ENCODE data around the gene CAMK2D. TPM values are rescaled to one million over a fixed set of nuclear protein-coding genes. Genes with fewer than 3 reads are reported as not detected.

CAMK2D gene
- total RNA-seq, 2 experiments from 2014 or later: 42.8 to 46.7 TPM

DNA sequence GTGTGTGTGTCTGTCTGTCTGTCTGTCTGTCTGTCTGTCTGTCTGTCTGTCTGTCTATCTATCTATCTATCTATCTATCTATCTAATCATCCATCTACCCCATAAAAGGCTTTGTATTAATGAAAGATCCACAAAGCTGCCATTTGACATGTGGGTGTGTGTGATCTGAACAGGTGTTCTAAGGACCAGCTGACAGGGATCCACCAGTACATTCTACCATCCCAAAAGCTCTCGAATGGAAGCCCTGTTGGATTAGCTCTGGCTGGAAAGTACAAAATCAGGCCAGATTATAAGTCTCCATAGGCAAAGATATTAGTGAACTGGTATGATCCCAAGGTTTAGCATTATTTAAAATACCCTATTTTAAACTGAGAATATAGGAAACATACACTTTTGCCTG is 299.3 kb downstream of the CAMK2D start:
- H3K36me3 Mint-ChIP-seq: peaks cover 26% of the 10 kb centered on the region
- peaks cover 6% of the 10 kb centered on the region for H3K4me1 Mint-ChIP-seq
- H3K4me3 Mint-ChIP-seq: no peak overlapping the region

GRCh38 chr4:113461281-113461680 is 300.3 kb downstream of the CAMK2D start:
- Mint-ChIP-seq H3K4me3 (no peak overlapping the region), H3K27me3 (no peaks in the 10 kb centered on the region), H3K36me3 (peaks cover 29% of the 10 kb centered on the region), H3K4me1 (peaks cover 6% of the 10 kb centered on the region), H3K9me3 (no peaks in the 10 kb centered on the region), H3K27ac (no peak overlapping the region)
- DNase-seq: no peak

More for the DNA sequence above, 299.3 kb downstream of the CAMK2D start:
- Mint-ChIP-seq H3K27me3 (no peaks in the 10 kb centered on the region), H3K27ac (no peak overlapping the region), H3K9me3 (no peaks in the 10 kb centered on the region)
- DNase-seq: no peak

- no peaks in the 10 kb centered on the region for H3K9me3 Mint-ChIP-seq
- DNase-seq: no peak
- no peak overlapping the region for H3K4me3 Mint-ChIP-seq
- peaks cover 15% of the 10 kb centered on the region for H3K4me1 Mint-ChIP-seq
- H3K27ac Mint-ChIP-seq: no peak overlapping the region
- H3K36me3 Mint-ChIP-seq: peaks cover 32% of the 10 kb centered on the region
- no peaks in the 10 kb centered on the region for H3K27me3 Mint-ChIP-seq
Measured at GRCh38 chr4:113457886-113458285, 303.7 kb downstream of the CAMK2D start.

- H3K9me3 Mint-ChIP-seq: no peaks in the 10 kb centered on the region
- no peaks in the 10 kb centered on the region for H3K27me3 Mint-ChIP-seq
- H3K4me1 Mint-ChIP-seq: peaks cover 17% of the 10 kb centered on the region
- H3K36me3 Mint-ChIP-seq: peaks cover 29% of the 10 kb centered on the region
- no peak overlapping the region for H3K4me3 Mint-ChIP-seq
- H3K27ac Mint-ChIP-seq: no peak overlapping the region
- DNase-seq: no peak
Measured at GRCh38 chr4:113457121-113457520, 304.4 kb downstream of the CAMK2D start.

- no peak for DNase-seq
- no peaks in the 10 kb centered on the region for H3K27me3 Mint-ChIP-seq
- peaks cover 11% of the 10 kb centered on the region for H3K4me1 Mint-ChIP-seq
- H3K4me3 Mint-ChIP-seq: no peak overlapping the region
- H3K27ac Mint-ChIP-seq: no peak overlapping the region
- no peaks in the 10 kb centered on the region for H3K9me3 Mint-ChIP-seq
- H3K36me3 Mint-ChIP-seq: peaks cover 26% of the 10 kb centered on the region
Measured at GRCh38 chr4:113455061-113455460, 306.5 kb downstream of the CAMK2D start.

- H3K4me3 Mint-ChIP-seq: no peak overlapping the region
- no peaks in the 10 kb centered on the region for H3K27me3 Mint-ChIP-seq
- H3K4me1 Mint-ChIP-seq: peaks cover 11% of the 10 kb centered on the region
- H3K27ac Mint-ChIP-seq: peak overlapping the region; percentile 59
- H3K9me3 Mint-ChIP-seq: no peaks in the 10 kb centered on the region
- DNase-seq: no peak
- peaks cover 20% of the 10 kb centered on the region for H3K36me3 Mint-ChIP-seq
Measured at GRCh38 chr4:113452868-113453620, 308.5 kb downstream of the CAMK2D start.

DNA sequence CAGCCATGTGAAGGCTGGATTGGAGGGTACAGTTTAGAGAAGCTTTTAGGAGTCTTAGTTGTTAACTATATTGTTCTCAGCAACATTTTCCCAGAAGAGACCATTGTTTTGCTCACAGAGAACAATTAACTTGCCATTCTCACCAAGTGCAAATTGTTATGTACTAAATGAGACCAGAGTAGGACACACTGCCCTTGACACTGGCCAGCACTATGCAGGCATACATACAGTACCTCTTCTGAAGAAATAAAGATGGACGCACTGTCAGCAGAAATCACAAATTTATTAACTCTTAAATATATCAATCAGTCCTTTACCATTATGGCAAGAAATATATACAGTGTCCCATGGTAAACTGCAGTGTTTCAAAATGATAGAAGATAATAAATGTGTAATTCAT is 309.4 kb downstream of the CAMK2D start:
- Mint-ChIP-seq H3K4me1 (peaks cover 11% of the 10 kb centered on the region), H3K27me3 (no peaks in the 10 kb centered on the region), H3K27ac (no peak overlapping the region), H3K4me3 (no peak overlapping the region), H3K9me3 (no peaks in the 10 kb centered on the region), H3K36me3 (peaks cover 22% of the 10 kb centered on the region)
- DNase-seq: no peak

GRCh38 chr4:113450295-113451080 is 311.1 kb downstream of the CAMK2D start:
- Mint-ChIP-seq H3K9me3 (peaks cover 4% of the 10 kb centered on the region), H3K27ac (no peak overlapping the region), H3K27me3 (no peaks in the 10 kb centered on the region), H3K36me3 (peaks cover 23% of the 10 kb centered on the region), H3K4me3 (no peak overlapping the region), H3K4me1 (peaks cover 20% of the 10 kb centered on the region)
- DNase-seq: no peak

DNA sequence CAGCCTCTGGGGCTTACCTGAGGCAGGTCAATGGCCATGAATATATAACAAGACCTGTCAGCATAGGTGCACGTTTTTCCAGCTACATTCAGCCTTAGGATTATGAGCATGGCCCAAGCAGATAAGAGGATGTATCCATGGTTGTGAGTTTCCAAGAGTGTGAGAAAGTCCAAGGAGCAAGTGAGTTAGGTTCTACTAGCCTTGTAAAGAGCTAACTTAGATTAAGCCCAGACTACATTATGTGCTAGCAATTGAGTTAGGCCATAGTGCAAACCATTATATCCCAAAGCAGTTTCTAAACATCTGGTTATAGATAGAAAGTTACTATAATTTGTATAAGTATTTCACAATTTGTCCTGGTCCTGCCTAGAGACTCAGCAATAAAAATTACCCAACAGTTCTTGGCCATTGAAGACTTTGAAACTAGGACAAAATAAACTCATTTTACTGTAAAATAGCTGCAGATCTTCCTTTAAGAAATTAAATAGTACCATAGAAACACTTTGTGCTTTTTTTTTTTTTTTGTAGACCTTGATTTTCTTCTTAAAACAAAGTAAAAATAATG is 312.0 kb downstream of the CAMK2D start:
- no peak for DNase-seq
- no peaks in the 10 kb centered on the region for H3K27me3 Mint-ChIP-seq
- peaks cover 6% of the 10 kb centered on the region for H3K9me3 Mint-ChIP-seq
- peaks cover 24% of the 10 kb centered on the region for H3K4me1 Mint-ChIP-seq
- no peak overlapping the region for H3K4me3 Mint-ChIP-seq
- H3K36me3 Mint-ChIP-seq: peaks cover 23% of the 10 kb centered on the region
- no peak overlapping the region for H3K27ac Mint-ChIP-seq

- DNase-seq: no peak
- Mint-ChIP-seq H3K4me3 (no peak overlapping the region), H3K27ac (no peak overlapping the region), H3K9me3 (peaks cover 6% of the 10 kb centered on the region), H3K4me1 (peaks cover 18% of the 10 kb centered on the region), H3K36me3 (peaks cover 14% of the 10 kb centered on the region), H3K27me3 (no peaks in the 10 kb centered on the region)
Measured at GRCh38 chr4:113447769-113448168, 313.8 kb downstream of the CAMK2D start.

DNA sequence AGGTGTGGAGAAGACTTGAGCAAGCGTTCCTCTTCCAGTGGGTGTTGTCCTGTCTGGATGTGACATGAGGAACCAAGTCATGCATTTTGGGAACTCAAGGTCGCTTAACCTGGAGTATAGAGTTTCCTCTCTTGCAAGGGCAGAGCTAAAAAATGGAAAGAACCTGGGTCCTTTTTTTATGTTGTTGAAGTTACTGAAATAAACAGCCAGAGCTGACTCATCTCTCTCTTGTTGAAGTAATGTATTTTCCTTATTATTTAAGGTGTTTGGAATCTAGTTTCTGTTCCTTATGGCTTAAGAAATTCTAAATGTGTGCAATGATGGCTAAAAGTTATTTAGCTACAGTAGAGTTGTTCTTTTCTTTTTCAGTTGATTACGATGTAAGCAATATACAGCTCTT is 314.5 kb downstream of the CAMK2D start:
- H3K9me3 Mint-ChIP-seq: peaks cover 6% of the 10 kb centered on the region
- no peaks in the 10 kb centered on the region for H3K27me3 Mint-ChIP-seq
- no peak for DNase-seq
- peaks cover 18% of the 10 kb centered on the region for H3K4me1 Mint-ChIP-seq
- H3K27ac Mint-ChIP-seq: peak overlapping the region; percentile 18
- peaks cover 14% of the 10 kb centered on the region for H3K36me3 Mint-ChIP-seq
- H3K4me3 Mint-ChIP-seq: no peak overlapping the region

DNA sequence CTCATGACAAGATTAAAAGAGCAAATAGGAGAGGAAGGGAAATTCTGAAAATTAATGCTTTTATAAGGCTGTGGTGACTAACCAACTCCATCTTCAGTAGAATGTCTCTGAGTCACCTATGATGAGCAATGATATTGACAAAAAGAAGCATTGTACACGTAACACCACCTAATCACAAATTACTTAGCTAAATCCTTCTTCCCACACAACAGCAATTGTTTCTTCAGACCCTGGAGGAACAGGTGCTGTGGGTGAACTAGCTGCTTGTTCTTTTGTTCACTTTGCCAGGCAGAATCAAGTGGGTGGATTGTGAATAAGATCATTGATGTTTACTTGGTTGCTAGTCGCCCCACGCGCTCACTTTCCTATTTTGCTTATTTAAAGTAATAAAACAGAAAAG is 315.5 kb downstream of the CAMK2D start:
- H3K4me3 Mint-ChIP-seq: no peak overlapping the region

DNA sequence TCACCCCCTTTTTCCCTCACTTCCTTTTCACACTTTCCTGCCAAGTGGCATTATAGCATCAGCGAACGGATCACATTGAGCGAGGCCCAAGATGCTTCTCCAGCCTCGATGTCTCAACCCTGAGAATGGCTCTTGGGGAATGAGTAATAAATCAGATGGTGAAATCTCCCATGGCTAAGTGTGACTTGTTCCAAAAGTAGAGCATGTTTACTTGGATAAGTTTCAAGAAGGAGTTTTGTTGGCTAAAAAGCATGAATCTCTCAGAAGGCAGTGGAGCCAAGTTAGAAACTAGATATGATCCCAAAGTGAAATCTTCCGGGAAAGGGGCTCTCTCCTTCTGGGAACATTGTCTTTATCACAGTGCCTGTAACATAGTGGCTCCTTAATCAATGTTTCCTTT is 316.3 kb downstream of the CAMK2D start:
- H3K9me3 Mint-ChIP-seq: peaks cover 6% of the 10 kb centered on the region
- DNase-seq: no peak
- H3K4me3 Mint-ChIP-seq: no peak overlapping the region
- no peak overlapping the region for H3K27ac Mint-ChIP-seq
- H3K4me1 Mint-ChIP-seq: peaks cover 18% of the 10 kb centered on the region
- peaks cover 8% of the 10 kb centered on the region for H3K36me3 Mint-ChIP-seq
- no peaks in the 10 kb centered on the region for H3K27me3 Mint-ChIP-seq

More for the DNA sequence above, 315.5 kb downstream of the CAMK2D start:
- peak overlapping the region; percentile 30 for H3K27ac Mint-ChIP-seq
- H3K4me1 Mint-ChIP-seq: peaks cover 18% of the 10 kb centered on the region
- no peaks in the 10 kb centered on the region for H3K27me3 Mint-ChIP-seq
- no peak for DNase-seq
- H3K9me3 Mint-ChIP-seq: peaks cover 6% of the 10 kb centered on the region
- H3K36me3 Mint-ChIP-seq: peaks cover 10% of the 10 kb centered on the region

GRCh38 chr4:113444386-113444785 is 317.2 kb downstream of the CAMK2D start:
- Mint-ChIP-seq H3K4me1 (peaks cover 18% of the 10 kb centered on the region), H3K9me3 (peaks cover 6% of the 10 kb centered on the region), H3K27me3 (no peaks in the 10 kb centered on the region), H3K27ac (no peak overlapping the region), H3K36me3 (peaks cover 6% of the 10 kb centered on the region), H3K4me3 (no peak overlapping the region)
- no peak for DNase-seq

DNA sequence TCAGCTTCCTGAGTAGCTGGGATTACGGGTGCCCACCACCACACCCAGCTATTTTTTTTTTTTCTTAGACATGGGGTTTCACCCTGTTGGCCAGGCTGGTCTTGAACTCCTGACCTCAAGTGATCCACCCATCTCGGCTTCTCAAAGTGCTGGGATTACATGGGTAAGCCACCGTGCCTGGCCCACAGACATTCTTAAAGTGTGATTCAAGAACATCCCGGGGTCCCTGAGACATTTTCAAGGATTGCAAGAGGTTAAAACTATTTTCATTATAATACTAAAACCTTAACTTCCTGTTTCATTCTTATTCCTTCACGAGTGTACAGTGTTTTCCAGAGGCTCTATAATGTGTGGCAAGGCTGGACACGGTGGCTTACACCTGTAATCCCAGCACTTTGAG is 318.7 kb downstream of the CAMK2D start:
- peaks cover 6% of the 10 kb centered on the region for H3K36me3 Mint-ChIP-seq
- no peak overlapping the region for H3K4me3 Mint-ChIP-seq
- H3K9me3 Mint-ChIP-seq: peaks cover 6% of the 10 kb centered on the region
- peaks cover 18% of the 10 kb centered on the region for H3K4me1 Mint-ChIP-seq
- no peaks in the 10 kb centered on the region for H3K27me3 Mint-ChIP-seq
- DNase-seq: no peak
- no peak overlapping the region for H3K27ac Mint-ChIP-seq
